SU-DHL-6 (cell line): ENCODE results near the gene FOCAD.

ENCODE experiments used
- H2AFZ ChIP-seq: fragments of 200-600 bp; sonication (generic); 2 replicates; pipeline ENCODE4 v1.6.1; 2014; ENCODE audit warnings: low read depth, mild to moderate bottlenecking, moderate library complexity, mixed read lengths, antibody characterized with exemption, low read length; ENCODE audit not compliant: severe bottlenecking
- H3F3A ChIP-seq: fragments of 200-600 bp; shearing (Covaris generic); 2 replicates; pipeline ENCODE4 v1.6.0; 2016; ENCODE audit warnings: antibody characterized with exemption, mild to moderate bottlenecking; ENCODE audit not compliant: insufficient read depth
- H3K27ac ChIP-seq: fragments of 200-600 bp; sonication (generic); 2 replicates; pipeline ENCODE4 v1.5.1; 2016; ENCODE audit warnings: low read depth, mild to moderate bottlenecking, low read length, moderate library complexity, mixed read lengths
- H3K27me3 ChIP-seq: fragments of 200-600 bp; sonication (generic), shearing (Covaris generic); 2 replicates; pipeline ENCODE4 v1.6.0; 2014; ENCODE audit warnings: mild to moderate bottlenecking, low read length
- H3K36me3 ChIP-seq: fragments of 200-600 bp; sonication (generic); 2 replicates; pipeline ENCODE4 v1.6.1; 2014; ENCODE audit warnings: mild to moderate bottlenecking, low read length, mixed read lengths
- H3K4me2 ChIP-seq: fragments of 300-600, 200-600 bp; shearing (Covaris generic), sonication (generic); 2 replicates; pipeline ENCODE4 v1.6.0; 2014; ENCODE audit warnings: low read length, low read depth, mild to moderate bottlenecking; ENCODE audit not compliant: poor library complexity, severe bottlenecking
- H3K4me3 ChIP-seq: fragments of 200-600 bp; sonication (generic); 2 replicates; pipeline ENCODE4 v1.5.1; 2014; ENCODE audit warnings: antibody characterized with exemption, low read length, mild to moderate bottlenecking, mixed read lengths; ENCODE audit not compliant: insufficient read depth, poor library complexity, severe bottlenecking
- H3K79me2 ChIP-seq: fragments of 200-600 bp; sonication (generic); 2 replicates; pipeline ENCODE4 v1.6.1; 2014; ENCODE audit warnings: mild to moderate bottlenecking, low read length, moderate library complexity; ENCODE audit not compliant: insufficient read depth
- H3K9ac ChIP-seq: fragments of 200-600 bp; sonication (generic); 2 replicates; pipeline ENCODE4 v1.7.0; 2014; ENCODE audit warnings: mild to moderate bottlenecking, low read length
- H3K9me2 ChIP-seq: fragments of 200-600 bp; sonication (generic); replicated peaks from 2 replicates; pipeline ENCODE4 v1.6.1; 2014; ENCODE audit warnings: low read length; ENCODE audit not compliant: insufficient read depth
- H3K9me3 ChIP-seq: fragments of 200-600 bp; sonication (generic); 2 replicates; pipeline ENCODE4 v1.6.1; 2014; ENCODE audit warnings: low read length, mixed read lengths; ENCODE audit not compliant: insufficient read depth
- H4K20me1 ChIP-seq: fragments of 200-600 bp; sonication (generic); 2 replicates; pipeline ENCODE4 v1.6.1; 2014; ENCODE audit warnings: low read depth, mild to moderate bottlenecking, antibody characterized with exemption, low read length, moderate library complexity, mixed read lengths
- EZH2phosphoT487 ChIP-seq: fragments of 200-600 bp; sonication (generic), shearing (Covaris generic); conservative IDR thresholded peaks from 2 replicates; pipeline ENCODE4 v1.6.1; 2018; ENCODE audit warnings: mild to moderate bottlenecking, antibody characterized with exemption, low read length, moderate library complexity, mixed read lengths
- TF ChIP-seq, protein P1 (sequence below): fragments of 200-600 bp; sonication (generic); IDR thresholded peaks from one replicate; pipeline ENCODE4 v1.5.1; 2017; ENCODE audit warnings: antibody characterized with exemption, mild to moderate bottlenecking, low read length, moderate library complexity; ENCODE audit not compliant: insufficient read depth, poor library complexity, severe bottlenecking

Gene FOCAD

DNA sequence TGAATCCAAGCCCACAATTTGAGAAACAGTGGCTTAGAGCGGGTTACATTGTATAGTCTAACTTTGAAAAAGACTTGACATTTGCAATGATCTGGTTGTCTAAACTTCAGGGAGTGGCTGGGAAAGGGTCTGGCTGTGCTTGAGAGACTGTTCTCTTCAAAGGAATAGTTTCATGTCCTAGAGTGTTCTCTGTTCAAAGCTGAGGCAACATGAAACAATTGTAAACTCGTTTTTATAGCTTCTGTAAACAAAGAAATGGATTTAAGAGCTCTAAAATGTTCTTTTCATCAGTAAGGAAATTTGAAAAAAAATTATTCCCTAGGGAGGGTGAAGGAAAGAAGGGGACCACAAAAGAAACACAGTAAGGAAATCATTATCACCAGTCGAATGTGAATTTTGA lies 41.6 kb downstream of the FOCAD start:
- Histone ChIP-seq H3K4me3 (no peak overlapping the region), H4K20me1 (no peaks in the 10 kb centered on the region), H2AFZ (no peak overlapping the region), H3K9ac (no peak overlapping the region), H3K9me3 (no peaks in the 10 kb centered on the region), H3K36me3 (no peaks in the 10 kb centered on the region), H3K79me2 (no peaks in the 10 kb centered on the region), H3K27me3 (no peaks in the 10 kb centered on the region), H3K9me2 (no peaks in the 10 kb centered on the region), H3K27ac (no peak overlapping the region), H3K4me2 (no peak overlapping the region), H3F3A (no peaks in the 10 kb centered on the region)
- no peak for TF ChIP-seq EZH2phosphoT487
- TF ChIP-seq, protein P1, sequence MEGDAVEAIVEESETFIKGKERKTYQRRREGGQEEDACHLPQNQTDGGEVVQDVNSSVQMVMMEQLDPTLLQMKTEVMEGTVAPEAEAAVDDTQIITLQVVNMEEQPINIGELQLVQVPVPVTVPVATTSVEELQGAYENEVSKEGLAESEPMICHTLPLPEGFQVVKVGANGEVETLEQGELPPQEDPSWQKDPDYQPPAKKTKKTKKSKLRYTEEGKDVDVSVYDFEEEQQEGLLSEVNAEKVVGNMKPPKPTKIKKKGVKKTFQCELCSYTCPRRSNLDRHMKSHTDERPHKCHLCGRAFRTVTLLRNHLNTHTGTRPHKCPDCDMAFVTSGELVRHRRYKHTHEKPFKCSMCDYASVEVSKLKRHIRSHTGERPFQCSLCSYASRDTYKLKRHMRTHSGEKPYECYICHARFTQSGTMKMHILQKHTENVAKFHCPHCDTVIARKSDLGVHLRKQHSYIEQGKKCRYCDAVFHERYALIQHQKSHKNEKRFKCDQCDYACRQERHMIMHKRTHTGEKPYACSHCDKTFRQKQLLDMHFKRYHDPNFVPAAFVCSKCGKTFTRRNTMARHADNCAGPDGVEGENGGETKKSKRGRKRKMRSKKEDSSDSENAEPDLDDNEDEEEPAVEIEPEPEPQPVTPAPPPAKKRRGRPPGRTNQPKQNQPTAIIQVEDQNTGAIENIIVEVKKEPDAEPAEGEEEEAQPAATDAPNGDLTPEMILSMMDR = no peak

DNA sequence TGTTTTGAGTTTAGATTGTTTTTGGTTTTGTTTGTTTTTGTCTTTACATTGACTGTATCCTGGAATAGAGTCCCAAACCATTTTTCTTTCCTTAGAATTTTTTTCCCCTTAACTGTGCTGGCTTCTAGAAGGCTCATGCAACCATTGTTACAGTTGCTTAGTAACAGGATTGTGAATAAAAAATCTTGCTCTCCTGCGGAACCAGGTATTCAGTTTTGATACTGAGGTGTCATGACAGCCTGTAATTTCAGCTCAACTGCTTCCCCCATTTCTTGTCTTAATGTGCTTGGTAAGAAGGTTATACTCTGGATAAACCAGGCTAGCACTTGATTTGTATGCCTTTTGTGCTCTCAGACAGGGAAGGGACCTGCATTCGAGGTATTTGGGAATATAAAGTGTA lies 42.1 kb downstream of the FOCAD start:
- TF ChIP-seq, protein P1 = no peak
- no peak for TF ChIP-seq EZH2phosphoT487
- Histone ChIP-seq H3K9ac (no peak overlapping the region), H3K9me3 (no peaks in the 10 kb centered on the region), H4K20me1 (no peaks in the 10 kb centered on the region), H3K36me3 (no peaks in the 10 kb centered on the region), H3K27me3 (no peaks in the 10 kb centered on the region), H3K79me2 (no peaks in the 10 kb centered on the region), H3K4me2 (no peak overlapping the region), H3K4me3 (no peak overlapping the region), H3F3A (no peaks in the 10 kb centered on the region), H3K9me2 (no peaks in the 10 kb centered on the region), H2AFZ (no peak overlapping the region), H3K27ac (no peak overlapping the region)

DNA sequence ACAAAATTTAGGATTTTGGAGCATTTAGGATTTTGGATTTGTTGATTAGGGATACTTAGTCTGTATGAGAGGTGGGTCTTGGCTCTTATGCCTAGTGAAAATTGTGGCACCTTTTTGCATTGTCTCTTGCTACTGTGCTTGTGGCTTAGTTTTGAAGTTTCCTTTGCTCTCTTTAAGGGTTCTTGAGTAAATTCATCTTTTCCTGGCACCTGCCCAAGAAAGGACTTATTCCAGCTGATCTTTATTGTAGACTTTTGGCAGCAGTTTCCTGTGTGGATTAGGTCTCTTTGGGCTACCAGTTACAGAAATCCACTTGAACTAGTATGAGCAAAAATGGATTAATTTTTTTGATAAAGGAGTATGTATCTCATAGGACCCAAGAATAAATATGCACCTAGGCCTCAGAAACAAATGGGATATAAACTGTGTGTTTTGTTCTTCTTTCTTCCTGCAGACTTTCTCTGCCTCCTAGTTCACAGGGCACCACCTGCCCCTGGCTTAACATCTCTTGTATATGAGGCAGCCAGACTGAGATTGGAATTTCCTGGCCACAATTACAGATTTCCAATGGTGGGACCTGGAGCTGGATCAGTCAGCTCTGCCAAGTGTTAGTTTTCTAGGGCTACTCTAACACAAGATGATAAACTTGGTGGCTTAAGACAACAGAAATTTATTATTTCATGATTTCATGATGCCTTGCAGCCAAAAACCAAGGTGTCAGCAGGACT lies 44.6 kb downstream of the FOCAD start:
- Histone ChIP-seq H3K9me3 (no peaks in the 10 kb centered on the region), H3K9ac (no peak overlapping the region), H2AFZ (no peak overlapping the region), H3K4me2 (no peak overlapping the region), H3K4me3 (no peak overlapping the region), H3K9me2 (no peaks in the 10 kb centered on the region), H3K79me2 (no peaks in the 10 kb centered on the region), H3K27ac (no peak overlapping the region), H3K27me3 (no peaks in the 10 kb centered on the region), H3F3A (no peaks in the 10 kb centered on the region), H4K20me1 (no peaks in the 10 kb centered on the region), H3K36me3 (no peaks in the 10 kb centered on the region)
- TF ChIP-seq, protein P1 = no peak
- TF ChIP-seq EZH2phosphoT487 = no peak
